NCI-H526 (cell line): ENCODE data around the gene FASTKD1.

Experiments used
- DNase-seq, 2 experiments: peaks; one replicate each; lab custom pipeline; 2025; lab: John Stamatoyannopoulos, UW

Gene FASTKD1

GRCh38 chr2:169504651-169505050, 69.0 kb downstream of the FASTKD1 start:
- DNase-seq, result no peak

GRCh38 chr2:169495310-169495928, 78.2 kb downstream of the FASTKD1 start:
- DNase-seq, result no peak

- peak; percentile 39 to 48 for DNase-seq
Measured at GRCh38 chr2:169493360-169493759, 80.3 kb downstream of the FASTKD1 start.

GRCh38 chr2:169491378-169491777, 82.3 kb downstream of the FASTKD1 start:
- no peak for DNase-seq

GRCh38 chr2:169490834-169491233, 82.8 kb downstream of the FASTKD1 start:
- no peak for DNase-seq

GRCh38 chr2:169486487-169486886, 87.2 kb downstream of the FASTKD1 start:
- DNase-seq, result no peak

GRCh38 chr2:169485650-169486138, 88.0 kb downstream of the FASTKD1 start:
- DNase-seq, result no peak

- no peak for DNase-seq
Measured at GRCh38 chr2:169480079-169480465, 93.6 kb downstream of the FASTKD1 start.
